Ishikawa (cell line): ENCODE measurements around the gene TMEM150B.

ENCODE experiments used
- CEBPB ChIP-seq: IDR thresholded peaks from 2 replicates; pipeline ENCODE4 v1.6.1; 2012
- CREB1 ChIP-seq: IDR thresholded peaks from 2 replicates; pipeline ENCODE4 v1.6.1; 2012; ENCODE audit warnings: low read depth
- EGR1 ChIP-seq: IDR thresholded peaks from 2 replicates; pipeline ENCODE4 v1.6.1; 2012
- EP300 ChIP-seq: IDR thresholded peaks from 2 replicates; pipeline ENCODE4 v1.6.1; 2012; ENCODE audit warnings: borderline replicate concordance
- FOXM1 ChIP-seq: IDR thresholded peaks from 2 replicates; pipeline ENCODE4 v1.6.1; 2012; ENCODE audit warnings: low read depth, borderline replicate concordance
- NFIC ChIP-seq: IDR thresholded peaks from 2 replicates; pipeline ENCODE4 v1.6.1; 2012
- RAD21 ChIP-seq: IDR thresholded peaks from 2 replicates; pipeline ENCODE4 v1.6.1; 2012; ENCODE audit warnings: low read depth
- TAF1 ChIP-seq: IDR thresholded peaks from 2 replicates; pipeline ENCODE4 v1.6.1; 2012; ENCODE audit warnings: low read depth, mild to moderate bottlenecking
- TCF12 ChIP-seq: IDR thresholded peaks from 2 replicates; pipeline ENCODE4 v1.6.1; 2012; ENCODE audit warnings: low read depth
- TEAD4 ChIP-seq: IDR thresholded peaks from 2 replicates; pipeline ENCODE4 v1.6.1; 2012
- YY1 ChIP-seq: IDR thresholded peaks from 2 replicates; pipeline ENCODE4 v1.6.1; 2012; ENCODE audit warnings: low read depth
- ZBTB7A ChIP-seq: IDR thresholded peaks from 2 replicates; pipeline ENCODE4 v1.6.1; 2012; ENCODE audit warnings: low read depth
- TF ChIP-seq, protein P1 (sequence below): IDR thresholded peaks from 2 replicates; pipeline ENCODE4 v1.6.1; 2012
- TF ChIP-seq, protein P2 (sequence below): IDR thresholded peaks from 2 replicates; pipeline ENCODE4 v1.6.1; 2012
- TF ChIP-seq, protein P3 (sequence below): IDR thresholded peaks from 2 replicates; pipeline ENCODE4 v1.6.1; 2012; ENCODE audit warnings: low read depth, mild to moderate bottlenecking

The TMEM150B gene

DNA sequence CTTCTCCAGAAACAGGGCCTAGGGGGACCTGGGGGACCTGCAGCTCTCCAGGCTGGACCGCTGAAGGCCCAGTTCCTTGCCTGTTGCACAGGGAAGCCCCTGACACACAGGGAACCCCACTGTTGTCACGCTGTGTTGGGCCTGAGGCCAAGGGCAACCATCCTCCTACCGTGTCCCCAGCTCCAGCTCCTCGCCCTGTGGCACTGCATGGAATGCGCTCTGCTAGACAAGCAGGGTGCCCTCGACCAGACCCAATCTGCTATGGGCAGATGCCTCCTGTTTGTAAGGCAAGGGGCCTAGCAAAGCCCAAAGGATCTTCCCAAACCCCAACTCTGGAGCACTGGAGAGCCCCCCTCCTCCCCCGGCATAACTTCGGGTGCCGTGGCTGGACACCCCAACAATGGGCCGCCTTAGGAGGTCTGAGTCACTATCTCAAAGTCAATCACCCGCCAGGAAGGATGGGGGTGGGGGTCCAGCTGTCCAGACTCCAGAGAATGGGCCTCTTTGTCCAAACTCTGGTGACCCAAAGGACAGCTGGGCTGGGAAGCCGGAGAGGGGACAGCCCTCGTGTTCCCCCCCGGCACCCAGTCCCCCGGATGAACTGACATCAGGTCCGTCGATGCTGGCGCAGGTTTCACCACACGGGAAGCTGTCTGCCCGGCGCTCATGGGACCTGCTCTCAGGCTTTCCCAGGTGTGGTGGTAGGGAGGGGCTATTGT is 37.6 kb downstream of the TMEM150B start:
- TF ChIP-seq CREB1, result no peak

DNA sequence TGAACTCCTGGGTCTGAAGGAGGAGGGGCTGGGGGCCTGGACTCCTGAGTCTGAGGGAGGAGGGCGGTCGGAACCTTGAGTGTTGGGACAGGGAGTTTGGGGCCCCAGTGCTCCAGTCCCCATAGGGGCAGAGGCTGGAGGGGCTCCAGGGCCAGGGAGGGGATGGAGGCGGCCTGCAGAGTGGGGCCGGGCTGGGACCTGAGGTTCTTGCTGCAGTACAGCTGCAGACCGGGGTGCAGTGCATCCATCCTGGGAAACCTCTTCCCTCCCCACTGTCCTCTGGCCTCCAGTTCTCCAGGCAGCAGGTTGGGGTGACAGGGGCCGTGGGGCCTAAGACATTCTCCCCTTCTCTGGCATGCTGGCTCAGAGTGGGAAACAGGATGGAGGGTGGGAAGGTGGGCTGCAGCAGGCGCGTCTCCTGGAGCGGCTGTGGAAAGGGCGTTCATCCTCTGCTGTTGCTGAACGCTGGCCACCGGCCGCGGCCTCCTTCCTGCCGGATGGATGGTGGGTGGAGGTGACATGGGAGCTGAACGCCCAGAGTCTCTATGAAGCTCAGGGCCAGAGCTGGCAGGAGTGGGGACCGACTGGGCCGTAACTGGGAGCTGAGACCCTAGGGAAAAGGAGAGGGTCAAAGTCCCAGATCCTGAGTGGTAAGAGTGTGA is 39.8 kb downstream of the TMEM150B start:
- TF ChIP-seq, protein P1, sequence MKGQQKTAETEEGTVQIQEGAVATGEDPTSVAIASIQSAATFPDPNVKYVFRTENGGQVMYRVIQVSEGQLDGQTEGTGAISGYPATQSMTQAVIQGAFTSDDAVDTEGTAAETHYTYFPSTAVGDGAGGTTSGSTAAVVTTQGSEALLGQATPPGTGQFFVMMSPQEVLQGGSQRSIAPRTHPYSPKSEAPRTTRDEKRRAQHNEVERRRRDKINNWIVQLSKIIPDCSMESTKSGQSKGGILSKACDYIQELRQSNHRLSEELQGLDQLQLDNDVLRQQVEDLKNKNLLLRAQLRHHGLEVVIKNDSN, result no peak
- TF ChIP-seq EGR1 (no peak), RAD21 (no peak), EP300 (no peak), CEBPB (no peak), YY1 (no peak), TCF12 (no peak)
- TF ChIP-seq, protein P2, sequence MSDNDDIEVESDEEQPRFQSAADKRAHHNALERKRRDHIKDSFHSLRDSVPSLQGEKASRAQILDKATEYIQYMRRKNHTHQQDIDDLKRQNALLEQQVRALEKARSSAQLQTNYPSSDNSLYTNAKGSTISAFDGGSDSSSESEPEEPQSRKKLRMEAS, result no peak

DNA sequence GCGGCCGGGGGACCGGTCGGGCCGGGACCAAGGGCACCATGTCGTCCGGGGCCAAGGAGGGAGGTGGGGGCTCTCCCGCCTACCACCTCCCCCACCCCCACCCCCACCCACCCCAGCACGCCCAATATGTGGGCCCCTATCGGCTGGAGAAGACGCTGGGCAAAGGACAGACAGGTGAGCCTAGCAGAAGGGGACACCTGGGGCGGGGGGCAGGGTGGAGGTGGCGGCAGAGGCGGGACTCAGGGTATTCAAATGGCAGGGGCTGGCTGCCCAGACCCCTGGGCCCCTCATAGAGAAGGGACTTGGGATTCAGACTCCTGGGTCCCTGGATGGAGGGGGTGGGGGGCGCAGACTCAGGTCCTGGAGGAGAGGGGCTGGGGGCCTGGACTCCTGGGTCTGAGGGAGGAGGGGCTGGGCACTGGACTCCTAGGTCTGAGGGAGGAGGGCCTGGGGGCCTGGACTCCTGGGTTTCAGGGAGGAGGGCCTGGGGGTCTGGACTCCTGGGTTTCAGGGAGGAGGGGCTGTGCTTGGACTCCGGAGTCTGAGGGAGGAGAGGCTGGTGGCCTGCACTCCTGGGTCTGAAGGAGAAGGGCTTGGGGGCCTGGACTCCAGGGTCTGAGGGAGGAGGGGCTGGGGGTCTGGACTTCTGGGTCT is 40.6 kb downstream of the TMEM150B start:
- no peak for TF ChIP-seq FOXM1
- no peak for TF ChIP-seq NFIC
- no peak for TF ChIP-seq TEAD4
- no peak for TF ChIP-seq CREB1
- TF ChIP-seq TAF1, result no peak
- no peak; the same call in 1 of the 2 replicates for TF ChIP-seq ZBTB7A
- no peak for TF ChIP-seq YY1
- TF ChIP-seq TCF12, result no peak
- TF ChIP-seq, protein P1, result no peak
- no peak for TF ChIP-seq EGR1
- TF ChIP-seq RAD21, result no peak
- no peak for TF ChIP-seq EP300
- TF ChIP-seq CEBPB, result no peak

DNA sequence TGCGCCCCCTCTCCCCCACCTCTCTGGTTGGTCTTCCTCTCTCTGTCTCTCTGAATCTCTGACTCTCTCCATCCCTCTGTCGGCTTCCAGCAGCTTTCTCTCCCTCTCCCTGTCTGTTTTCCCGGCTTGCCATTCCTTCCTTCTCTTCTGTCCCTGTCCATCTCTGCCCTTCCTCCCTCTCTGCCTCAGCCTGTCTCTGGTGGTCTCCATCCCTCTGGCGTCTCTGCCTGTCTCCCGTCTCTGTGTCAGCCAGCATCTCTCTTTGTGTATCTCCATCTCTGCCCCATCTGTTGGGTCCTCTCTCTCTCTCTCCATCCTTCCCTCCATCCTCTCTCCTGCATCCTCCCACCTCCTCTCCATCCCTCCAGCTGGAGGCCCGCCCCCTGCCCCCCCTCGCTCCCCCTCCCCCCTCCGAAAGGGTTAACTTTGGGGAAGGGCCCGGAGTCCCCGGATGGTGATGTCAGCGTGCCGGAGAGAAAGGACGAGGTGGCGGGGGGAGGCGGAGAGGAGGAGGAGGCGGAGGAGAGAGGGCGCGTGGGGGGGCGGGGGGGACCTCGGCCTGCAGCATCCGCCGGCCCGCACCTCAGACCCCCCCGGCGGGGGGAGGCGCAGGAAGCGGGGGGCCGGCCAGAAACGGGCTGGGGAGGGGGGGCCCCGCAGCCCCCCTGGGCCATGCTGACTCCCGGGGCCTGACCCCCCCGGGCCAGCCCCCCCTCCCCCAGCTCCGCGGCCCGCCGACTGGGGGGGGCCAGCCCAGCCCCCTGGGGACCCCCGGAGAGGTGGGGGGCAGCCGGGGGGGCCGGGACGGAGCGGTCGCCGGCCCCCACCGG is 41.4 kb downstream of the TMEM150B start, which contains the start of gene BRSK1:
Gene BRSK1, plus strand, starts transcription at position 450 of the 830 bp plus-strand sequence. CDS start 446 bp downstream, outside the sequence.
- TF ChIP-seq EGR1 (no peak), YY1 (no peak), RAD21 (no peak), EP300 (no peak), ZBTB7A (no peak; the same call in 1 of the 2 replicates), CEBPB (no peak), CREB1 (no peak), TEAD4 (no peak), FOXM1 (no peak), TCF12 (no peak), NFIC (no peak), TAF1 (no peak)
- TF ChIP-seq, protein P2, result no peak
- TF ChIP-seq, protein P3, sequence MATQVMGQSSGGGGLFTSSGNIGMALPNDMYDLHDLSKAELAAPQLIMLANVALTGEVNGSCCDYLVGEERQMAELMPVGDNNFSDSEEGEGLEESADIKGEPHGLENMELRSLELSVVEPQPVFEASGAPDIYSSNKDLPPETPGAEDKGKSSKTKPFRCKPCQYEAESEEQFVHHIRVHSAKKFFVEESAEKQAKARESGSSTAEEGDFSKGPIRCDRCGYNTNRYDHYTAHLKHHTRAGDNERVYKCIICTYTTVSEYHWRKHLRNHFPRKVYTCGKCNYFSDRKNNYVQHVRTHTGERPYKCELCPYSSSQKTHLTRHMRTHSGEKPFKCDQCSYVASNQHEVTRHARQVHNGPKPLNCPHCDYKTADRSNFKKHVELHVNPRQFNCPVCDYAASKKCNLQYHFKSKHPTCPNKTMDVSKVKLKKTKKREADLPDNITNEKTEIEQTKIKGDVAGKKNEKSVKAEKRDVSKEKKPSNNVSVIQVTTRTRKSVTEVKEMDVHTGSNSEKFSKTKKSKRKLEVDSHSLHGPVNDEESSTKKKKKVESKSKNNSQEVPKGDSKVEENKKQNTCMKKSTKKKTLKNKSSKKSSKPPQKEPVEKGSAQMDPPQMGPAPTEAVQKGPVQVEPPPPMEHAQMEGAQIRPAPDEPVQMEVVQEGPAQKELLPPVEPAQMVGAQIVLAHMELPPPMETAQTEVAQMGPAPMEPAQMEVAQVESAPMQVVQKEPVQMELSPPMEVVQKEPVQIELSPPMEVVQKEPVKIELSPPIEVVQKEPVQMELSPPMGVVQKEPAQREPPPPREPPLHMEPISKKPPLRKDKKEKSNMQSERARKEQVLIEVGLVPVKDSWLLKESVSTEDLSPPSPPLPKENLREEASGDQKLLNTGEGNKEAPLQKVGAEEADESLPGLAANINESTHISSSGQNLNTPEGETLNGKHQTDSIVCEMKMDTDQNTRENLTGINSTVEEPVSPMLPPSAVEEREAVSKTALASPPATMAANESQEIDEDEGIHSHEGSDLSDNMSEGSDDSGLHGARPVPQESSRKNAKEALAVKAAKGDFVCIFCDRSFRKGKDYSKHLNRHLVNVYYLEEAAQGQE, result no peak
- TF ChIP-seq, protein P1, result no peak

DNA sequence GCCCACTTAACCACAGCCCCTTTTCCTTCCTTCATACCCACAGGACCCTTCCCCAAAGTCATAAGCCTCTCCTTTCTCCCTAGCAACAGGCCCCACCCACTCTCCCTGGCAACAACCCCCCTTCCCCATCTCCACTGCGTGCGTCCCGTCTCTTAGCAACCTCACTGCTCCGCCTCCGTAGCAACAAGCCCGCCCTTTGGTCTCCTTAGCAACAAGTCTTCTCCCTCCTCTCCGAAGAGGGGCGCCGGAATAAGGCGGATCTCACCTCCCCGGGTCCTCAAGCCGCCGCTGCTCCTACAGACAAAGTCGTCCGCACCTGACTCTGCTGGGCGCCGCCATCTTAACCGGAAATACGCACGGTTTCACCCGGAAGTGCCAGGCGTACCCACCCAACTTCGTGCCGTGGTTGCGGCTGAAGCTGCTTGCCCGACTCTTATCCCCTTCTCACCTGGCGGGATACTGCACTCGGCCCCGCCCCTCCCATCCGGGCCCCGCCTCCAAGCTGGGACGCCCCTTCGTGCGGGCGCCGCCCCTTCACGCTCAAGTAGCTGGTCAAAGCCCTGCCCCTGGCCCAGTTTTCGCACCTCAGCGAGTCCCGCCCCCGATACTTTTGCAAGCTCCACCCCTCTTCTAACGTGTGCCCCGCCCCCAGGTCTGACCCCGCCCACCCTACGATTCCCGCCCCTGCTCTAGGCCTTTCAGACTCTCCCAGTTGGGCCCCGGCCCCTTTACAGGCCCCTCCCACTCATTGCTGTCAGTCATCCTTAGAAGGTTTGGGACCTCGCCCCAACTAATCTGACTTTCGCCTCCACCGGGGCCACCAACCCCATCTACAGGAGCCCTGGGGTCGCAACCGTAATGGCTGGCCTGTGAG is 45.1 kb downstream of the TMEM150B start, which contains the start of gene HSPBP1:
Gene HSPBP1, minus strand, starts transcription at position 341 of the 874 bp plus-strand sequence. CDS start 502 bp downstream, outside the sequence.
- peak; percentile 99 for TF ChIP-seq YY1
- TF ChIP-seq NFIC, result no peak
- TF ChIP-seq, protein P2, result peak; percentile 92
- TF ChIP-seq TCF12, result 0 out of 2 replicates have a peak, but pooled peaks have one; percentile 39
- TF ChIP-seq EGR1, result peak; percentile 63
- TF ChIP-seq TAF1, result peak; percentile 84
- no peak for TF ChIP-seq FOXM1
- TF ChIP-seq, protein P1, result peak; percentile 48; the same call in 1 of the 2 replicates
- TF ChIP-seq EP300, result no peak
- peak; percentile 59; the same call in 1 of the 2 replicates for TF ChIP-seq CREB1
- TF ChIP-seq TEAD4, result no peak
- no peak for TF ChIP-seq ZBTB7A
- TF ChIP-seq, protein P3, result no peak
- TF ChIP-seq RAD21, result no peak
- no peak for TF ChIP-seq CEBPB
